GM10248 (cell line): ENCODE measurements around the gene PCP2.

Experiments used
- CTCF ChIA-PET: fragments of 300-600 bp; sonication (Branson Sonifier 250); formaldehyde crosslinking; extraction: SDS; loops from one replicate; lab custom pipeline; 2021; ENCODE audit warnings: antibody characterized with exemption; lab: Yijun Ruan, JAX
- POLR2A ChIA-PET: fragments of 350-650 bp; sonication (Branson Sonifier 250); formaldehyde crosslinking; extraction: SDS; loops from one replicate; lab custom pipeline; 2020; ENCODE audit warnings: antibody characterized with exemption; lab: Yijun Ruan, JAX
- DNase-seq: peaks from one replicate; pipeline ENCODE4 v3.0.0; 2012; ENCODE audit errors: extremely low spot score
- TF ChIP-seq, protein P1 (sequence below): IDR thresholded peaks from 2 replicates; pipeline ENCODE4 v1.5.1; 2012; ENCODE audit warnings: mild to moderate bottlenecking, low read depth; ENCODE audit errors: extremely low read depth, missing control alignments, control extremely low read depth

Gene PCP2

DNA sequence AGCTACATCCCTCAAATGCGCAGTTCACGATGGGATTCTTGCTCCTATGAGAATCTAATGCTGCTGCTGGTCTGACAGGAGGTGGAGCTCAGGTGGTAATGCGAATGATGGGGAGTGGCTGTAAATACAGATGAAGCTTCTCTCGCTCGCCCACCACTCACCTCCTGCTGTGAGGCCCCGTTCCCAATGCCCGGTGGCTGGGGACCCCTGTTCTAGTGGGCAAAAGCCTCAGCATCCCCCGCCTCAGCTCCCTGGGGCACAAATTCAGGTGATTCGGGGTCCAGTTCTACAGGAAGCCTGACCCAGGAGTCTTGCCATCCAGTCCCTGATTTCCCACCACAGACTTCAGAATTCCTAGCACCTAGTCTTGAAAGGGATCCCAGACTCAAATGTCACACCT, 39.0 kb upstream of the PCP2 start:
- ChIA-PET CTCF (interaction anchor here (1.2 to 3.2 kb wide), 2 partner anchors 8 to 104 kb away, joined by 4 to 13 read pairs; partner anchors contain the start of gene TRAPPC5), POLR2A (no interaction called here)

DNA sequence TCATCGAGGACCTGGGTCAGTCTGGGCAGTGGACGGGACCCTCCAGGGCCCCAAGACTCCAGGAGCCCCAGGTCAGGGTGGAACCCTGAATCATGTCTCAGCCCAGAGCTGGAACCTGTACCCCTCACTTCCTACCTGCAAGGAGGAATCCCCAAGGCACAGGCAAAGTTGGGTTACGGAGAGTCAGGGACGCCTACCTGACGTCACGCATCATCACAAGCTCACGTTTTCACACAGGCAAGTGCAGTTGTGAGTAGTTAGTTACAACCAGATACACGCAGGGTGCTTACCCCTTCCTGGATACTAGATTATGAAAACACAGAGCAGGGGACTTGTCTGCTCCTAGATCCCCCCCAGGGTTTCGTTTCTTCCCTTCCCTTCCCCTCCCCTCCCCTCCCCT, 37.3 kb upstream of the PCP2 start:
- ChIA-PET CTCF (interaction anchor here (1.2 to 3.2 kb wide), 2 partner anchors 10 to 18 kb away, joined by 3 to 13 read pairs; partner anchors contain the start of gene TRAPPC5), POLR2A (interaction anchor here (0.6 kb wide), 1 partner anchor 227 kb away, joined by 3 read pairs; no protein-coding TSS in a partner anchor)
- TF ChIP-seq, protein P1, sequence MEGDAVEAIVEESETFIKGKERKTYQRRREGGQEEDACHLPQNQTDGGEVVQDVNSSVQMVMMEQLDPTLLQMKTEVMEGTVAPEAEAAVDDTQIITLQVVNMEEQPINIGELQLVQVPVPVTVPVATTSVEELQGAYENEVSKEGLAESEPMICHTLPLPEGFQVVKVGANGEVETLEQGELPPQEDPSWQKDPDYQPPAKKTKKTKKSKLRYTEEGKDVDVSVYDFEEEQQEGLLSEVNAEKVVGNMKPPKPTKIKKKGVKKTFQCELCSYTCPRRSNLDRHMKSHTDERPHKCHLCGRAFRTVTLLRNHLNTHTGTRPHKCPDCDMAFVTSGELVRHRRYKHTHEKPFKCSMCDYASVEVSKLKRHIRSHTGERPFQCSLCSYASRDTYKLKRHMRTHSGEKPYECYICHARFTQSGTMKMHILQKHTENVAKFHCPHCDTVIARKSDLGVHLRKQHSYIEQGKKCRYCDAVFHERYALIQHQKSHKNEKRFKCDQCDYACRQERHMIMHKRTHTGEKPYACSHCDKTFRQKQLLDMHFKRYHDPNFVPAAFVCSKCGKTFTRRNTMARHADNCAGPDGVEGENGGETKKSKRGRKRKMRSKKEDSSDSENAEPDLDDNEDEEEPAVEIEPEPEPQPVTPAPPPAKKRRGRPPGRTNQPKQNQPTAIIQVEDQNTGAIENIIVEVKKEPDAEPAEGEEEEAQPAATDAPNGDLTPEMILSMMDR, result no peak
- no peak for DNase-seq

More for the DNA sequence above, 39.0 kb upstream of the PCP2 start:
- TF ChIP-seq, protein P1, result no peak
- DNase-seq, result no peak

DNA sequence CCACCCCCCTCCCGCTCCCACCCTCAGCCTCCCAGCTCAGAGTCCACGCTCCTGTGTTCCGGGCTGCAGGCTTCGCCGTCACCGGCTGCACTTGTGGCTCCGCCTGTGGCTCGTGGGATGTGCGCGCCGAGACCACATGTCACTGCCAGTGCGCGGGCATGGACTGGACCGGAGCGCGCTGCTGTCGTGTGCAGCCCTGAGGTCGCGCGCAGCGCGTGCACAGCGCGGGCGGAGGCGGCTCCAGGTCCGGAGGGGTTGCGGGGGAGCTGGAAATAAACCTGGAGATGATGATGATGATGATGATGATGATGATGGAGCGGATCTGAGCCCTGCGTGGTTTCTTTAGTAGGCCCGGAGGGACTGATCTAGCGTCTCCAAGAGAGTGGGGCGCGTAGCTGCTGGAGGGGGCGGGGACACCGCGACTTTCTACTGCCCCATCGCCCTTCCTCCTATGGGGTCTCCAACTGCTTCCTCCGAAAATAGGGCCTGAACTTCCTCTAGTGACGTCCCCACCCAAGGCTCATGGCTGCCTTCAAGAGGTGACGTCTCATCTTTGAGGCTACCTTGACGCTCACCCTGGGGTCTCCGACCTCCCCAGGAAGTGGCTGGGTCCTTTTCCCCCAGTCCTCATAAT, 36.7 kb upstream of the PCP2 start:
- ChIA-PET POLR2A (no interaction called here), CTCF (interaction anchor here (1.1 to 3.2 kb wide), 4 partner anchors 9 to 129 kb away, joined by 3 to 13 read pairs (median 4); partner anchors contain the start of gene TRAPPC5)
- TF ChIP-seq, protein P1, result no peak
- no peak for DNase-seq

DNA sequence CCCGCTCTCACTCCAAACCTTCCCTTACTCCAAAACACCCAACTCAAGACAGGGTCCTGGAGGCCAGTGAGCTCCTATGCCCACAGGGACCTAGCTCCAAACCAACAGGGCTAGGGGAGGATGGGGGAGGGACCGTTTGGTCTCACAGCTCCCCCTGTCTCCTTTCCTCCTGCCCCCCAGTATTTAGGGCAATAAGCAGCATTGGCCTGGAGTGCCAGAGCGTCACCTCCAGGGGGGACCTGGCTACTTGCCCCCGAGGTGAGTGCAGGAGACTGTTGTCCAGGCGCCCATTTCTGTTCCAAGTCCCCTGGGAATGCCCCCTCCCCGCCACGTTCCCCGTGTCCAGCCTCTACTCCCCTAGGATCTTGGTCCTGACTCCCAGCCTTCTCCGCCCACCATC, 36.1 kb upstream of the PCP2 start:
- CTCF ChIA-PET, result interaction anchor here (1.1 to 3.2 kb wide), 5 partner anchors 8 to 129 kb away, joined by 3 to 20 read pairs (median 5); partner anchors contain the start of gene TRAPPC5
- TF ChIP-seq, protein P1, result no peak
- no peak for DNase-seq
- POLR2A ChIA-PET, result interaction anchor here (0.5 to 0.8 kb wide), 2 partner anchors 9 to 15 kb away, joined by 3 read pairs; no protein-coding TSS in a partner anchor

DNA sequence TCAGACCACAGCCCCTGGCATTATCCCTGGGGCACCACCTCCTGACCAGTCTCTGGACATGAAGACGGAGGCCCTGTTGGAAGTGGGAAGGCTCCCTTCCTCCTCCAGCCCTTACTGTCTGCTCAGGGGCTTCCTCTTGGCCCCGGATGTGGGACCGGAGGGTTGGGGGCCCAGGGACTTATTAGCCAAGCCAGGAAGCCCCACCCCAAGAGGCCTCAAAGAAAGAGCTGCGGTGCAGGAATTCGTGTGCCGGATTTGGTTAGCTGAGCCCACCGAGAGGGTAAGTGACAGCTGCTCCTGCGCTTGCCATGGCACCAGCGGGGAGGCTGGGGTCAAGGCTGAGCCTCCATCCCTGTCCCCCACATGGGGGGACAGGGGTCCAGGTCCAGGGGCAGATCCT, 35.3 kb upstream of the PCP2 start, which contains the start of gene RETN:
RETN (plus strand) TSS at position 208 of the 400 bp plus-strand sequence. CDS start 278 bp downstream, outside the sequence.
- ChIA-PET CTCF (interaction anchor here (1.1 to 2.9 kb wide), 3 partner anchors 12 to 130 kb away, joined by 3 to 20 read pairs (median 5); partner anchors contain the start of gene TRAPPC5), POLR2A (interaction anchor here (0.5 to 0.8 kb wide), 2 partner anchors 10 to 15 kb away, joined by 3 read pairs; no protein-coding TSS in a partner anchor)
- DNase-seq, result no peak
- TF ChIP-seq, protein P1, result no peak

DNA sequence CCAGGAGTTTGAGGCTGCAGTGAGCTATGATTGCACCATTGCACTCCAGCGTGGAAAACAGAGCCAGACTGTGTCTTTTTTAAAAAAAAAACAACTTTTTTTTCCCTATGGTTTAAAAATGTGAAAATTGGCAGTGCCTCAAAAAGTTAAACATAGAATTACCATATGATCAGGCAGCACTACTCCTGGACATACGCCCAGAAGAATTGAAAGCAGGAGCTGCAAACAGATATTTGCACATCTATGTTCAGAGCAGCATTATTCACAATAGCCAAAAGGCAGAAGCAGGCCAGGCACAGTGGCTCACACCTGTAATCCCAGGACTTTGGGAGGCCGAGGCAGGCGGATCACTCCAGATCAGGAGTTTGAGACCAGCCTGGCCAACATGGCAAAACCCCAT, 31.6 kb upstream of the PCP2 start:
- CTCF ChIA-PET, result interaction anchor here (1.2 to 5.0 kb wide), 3 partner anchors 13 to 17 kb away, joined by 3 to 24 read pairs (median 4); partner anchors contain the start of gene TRAPPC5
- TF ChIP-seq, protein P1, result no peak
- POLR2A ChIA-PET, result no interaction called here
- DNase-seq, result no peak
